Mucosa of descending colon (tissue), 3 donors: Measurements from ENCODE around the gene FRAS1. TPM values are rescaled to one million over a fixed set of nuclear protein-coding genes. Genes with fewer than 3 reads are reported as not detected.

Experiments used
- ATAC-seq: fragments of 200-7000 bp; cut with Tn5 transposase; one replicate; pipeline ENCODE4 v1.9.1; 2020; ENCODE audit warnings: mild to moderate bottlenecking, moderate library complexity
- DNase-seq, 3 donors: peaks; one replicate each; pipeline ENCODE4 v3.0.0-alpha.2; 2020
- H3K36me3 ChIP-seq: fragments of 200-600 bp; one replicate; pipeline ENCODE4 v1.8.0; 2021; ENCODE audit warnings: low read depth, mild to moderate bottlenecking
- H3K4me1 ChIP-seq: fragments of 200-600 bp; one replicate; pipeline ENCODE4 v1.8.0; 2021; ENCODE audit warnings: low read depth, mild to moderate bottlenecking
- H3K4me3 ChIP-seq: fragments of 200-600 bp; one replicate; pipeline ENCODE4 v1.8.0; 2021; ENCODE audit warnings: mild to moderate bottlenecking
- H3K9me3 ChIP-seq: fragments of 200-600 bp; one replicate; pipeline ENCODE4 v1.8.0; 2021; ENCODE audit warnings: mild to moderate bottlenecking
- CTCF ChIP-seq: fragments of 200-600 bp; IDR thresholded peaks from one replicate; pipeline ENCODE4 v1.8.0; 2022; ENCODE audit warnings: antibody characterized with exemption, mild to moderate bottlenecking
- intact Hi-C, 2 donors: fragments of 100-400 bp; cut with DNase I in 1 of 2; cut with micrococcal nuclease in 1 of 2; formaldehyde crosslinking; loops; one replicate each; pipeline versions ENCODE4 v1.11.0 to v1.11.1; 2022; cut with DNase I, micrococcal nuclease
- total RNA-seq, 3 donors: library from RNA; stranded (reverse); fragmentation: NEBNext Ultra II Directional in 2 of 3; extraction: Animal tissue kit (Norgen Biotek cat#: 25700) in 2 of 3; gene quantifications; one replicate each; pipeline versions ENCODE4 v1.2.1 to v1.2.4, GENCODE V29; 2021 to 2023
- donor health status: DM: no; HTN: no; CAD: no; lungs with moderate emphysema.
- donor health status: DM: no; HTN: no; CAD: no.
- donor health status: DM: no; HTN: yes; CAD: no.

FRAS1 gene
- total RNA-seq, 3 donors from 2014 or later, result 1.2 to 9.3 (median 2.2) TPM

GRCh38 chr4:78592088-78592783, 535.1 kb downstream of the FRAS1 start:
- H3K4me3 ChIP-seq, result no peak overlapping the region
- TF ChIP-seq CTCF, result no peak
- peaks cover 15% of the 10 kb centered on the region for H3K4me1 ChIP-seq
- peak in 1 of 3 donors; percentile 43 for DNase-seq
- intact Hi-C loops, result no loop called here
- no peaks in the 10 kb centered on the region for H3K36me3 ChIP-seq
- H3K9me3 ChIP-seq, result no peaks in the 10 kb centered on the region
- no peak for ATAC-seq

Other genes starting within 250 kb of the FRAS1 start
- 10 to 100 TPM; 38.5 to 51.0 (median 42.7) TPM for gene CNOT6L, start 238.0 kb upstream of the FRAS1 start, total RNA-seq
- gene MRPL1, start 194.5 kb upstream of the FRAS1 start, total RNA-seq, result 10 to 100 TPM; 28.3 to 35.0 (median 29.1) TPM